Measurements from ENCODE around the gene FCN2. TPM values are rescaled to one million over a fixed set of nuclear protein-coding genes. Genes with fewer than 3 reads are reported as not detected.

FCN2 gene
- total and polyA plus RNA-seq, 2 experiments from 2014 or later: not detected

DNA sequence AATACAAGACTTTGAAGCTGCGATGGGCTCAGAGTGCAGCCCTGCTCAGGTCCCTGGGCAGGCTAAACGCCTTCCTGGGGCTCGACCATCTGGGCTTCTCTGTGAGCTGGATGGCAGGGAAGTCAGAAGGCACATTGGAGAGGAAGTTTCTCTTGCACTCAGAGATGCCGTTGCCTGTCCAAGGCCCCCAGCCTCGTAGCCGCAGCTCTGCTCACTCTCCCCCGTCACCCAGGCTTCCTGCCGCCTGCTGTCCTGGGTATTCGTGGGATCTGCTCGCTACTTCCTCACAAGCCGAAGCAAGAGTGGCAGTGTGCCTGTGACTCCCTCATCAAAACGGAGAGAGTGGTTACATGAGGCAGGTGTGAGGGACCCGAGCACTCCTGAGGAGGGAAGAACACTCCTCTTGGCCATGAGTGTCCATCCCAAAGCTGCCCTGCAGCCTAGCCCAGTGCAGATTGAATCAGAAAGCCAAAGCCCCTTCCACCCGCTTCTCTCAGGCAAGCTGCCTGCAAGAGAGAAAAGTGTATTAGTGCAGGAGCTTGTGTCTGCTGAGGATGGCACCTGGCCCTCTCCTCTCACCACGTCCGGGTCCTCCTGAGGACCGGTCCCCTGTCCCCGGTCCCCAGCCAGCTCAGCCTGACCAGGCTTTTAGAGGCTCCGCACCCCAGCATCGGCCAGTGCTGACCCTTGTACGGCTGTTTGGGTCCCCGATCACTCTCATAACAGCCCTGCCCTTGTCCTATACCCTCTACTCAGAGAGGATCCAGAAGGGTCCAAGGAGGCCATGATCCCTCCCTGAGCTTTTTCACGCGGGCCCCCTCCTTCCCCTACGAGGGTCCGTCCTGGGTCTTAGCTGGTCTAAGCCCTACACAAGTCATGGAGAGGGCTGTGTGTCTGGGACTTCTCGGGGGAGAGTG, 7.3 kb downstream of the FCN2 start:
- 84% methylated on average over 27 of the region's 27 CpGs for WGBS (ENCODE audit: low lambda C conversion rate, missing lambda C conversion rate)
- no peaks in the 10 kb centered on the region for H3K9me2 ChIP-seq (replicated peaks; ENCODE audit: insufficient read depth)
- H3K36me3 ChIP-seq (replicated peaks; ENCODE audit: insufficient read depth, low read depth): no peaks in the 10 kb centered on the region
- no peak overlapping the region for H2AFZ ChIP-seq
- no peaks in the 10 kb centered on the region for H3K4me1 ChIP-seq (ENCODE audit: insufficient read depth)
- no peak for TF ChIP-seq EZH2phosphoT487 (IDR thresholded peaks at IDR 0.05; ENCODE audit: low read depth, severe bottlenecking, unreplicated experiment)
- TF ChIP-seq, protein P1, sequence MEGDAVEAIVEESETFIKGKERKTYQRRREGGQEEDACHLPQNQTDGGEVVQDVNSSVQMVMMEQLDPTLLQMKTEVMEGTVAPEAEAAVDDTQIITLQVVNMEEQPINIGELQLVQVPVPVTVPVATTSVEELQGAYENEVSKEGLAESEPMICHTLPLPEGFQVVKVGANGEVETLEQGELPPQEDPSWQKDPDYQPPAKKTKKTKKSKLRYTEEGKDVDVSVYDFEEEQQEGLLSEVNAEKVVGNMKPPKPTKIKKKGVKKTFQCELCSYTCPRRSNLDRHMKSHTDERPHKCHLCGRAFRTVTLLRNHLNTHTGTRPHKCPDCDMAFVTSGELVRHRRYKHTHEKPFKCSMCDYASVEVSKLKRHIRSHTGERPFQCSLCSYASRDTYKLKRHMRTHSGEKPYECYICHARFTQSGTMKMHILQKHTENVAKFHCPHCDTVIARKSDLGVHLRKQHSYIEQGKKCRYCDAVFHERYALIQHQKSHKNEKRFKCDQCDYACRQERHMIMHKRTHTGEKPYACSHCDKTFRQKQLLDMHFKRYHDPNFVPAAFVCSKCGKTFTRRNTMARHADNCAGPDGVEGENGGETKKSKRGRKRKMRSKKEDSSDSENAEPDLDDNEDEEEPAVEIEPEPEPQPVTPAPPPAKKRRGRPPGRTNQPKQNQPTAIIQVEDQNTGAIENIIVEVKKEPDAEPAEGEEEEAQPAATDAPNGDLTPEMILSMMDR (IDR thresholded peaks at IDR 0.05; ENCODE audit: poor library complexity): no peak
- TF ChIP-seq EZH2 (IDR thresholded peaks at IDR 0.05; ENCODE audit: borderline replicate concordance): no peak
- no peaks in the 10 kb centered on the region for H3K79me2 ChIP-seq
- no peaks in the 10 kb centered on the region for H4K20me1 ChIP-seq (ENCODE audit: insufficient read depth, poor library complexity, severe bottlenecking)
- H3K9me3 ChIP-seq (ENCODE audit: low read depth): no peaks in the 10 kb centered on the region
- H3K4me2 ChIP-seq: no peak overlapping the region
- H3K4me3 ChIP-seq: no peak overlapping the region
- no peak overlapping the region for H3K27ac ChIP-seq
- H3K27me3 ChIP-seq: no peaks in the 10 kb centered on the region
- no peak for DNase-seq (ENCODE audit: low spot score)

DNA sequence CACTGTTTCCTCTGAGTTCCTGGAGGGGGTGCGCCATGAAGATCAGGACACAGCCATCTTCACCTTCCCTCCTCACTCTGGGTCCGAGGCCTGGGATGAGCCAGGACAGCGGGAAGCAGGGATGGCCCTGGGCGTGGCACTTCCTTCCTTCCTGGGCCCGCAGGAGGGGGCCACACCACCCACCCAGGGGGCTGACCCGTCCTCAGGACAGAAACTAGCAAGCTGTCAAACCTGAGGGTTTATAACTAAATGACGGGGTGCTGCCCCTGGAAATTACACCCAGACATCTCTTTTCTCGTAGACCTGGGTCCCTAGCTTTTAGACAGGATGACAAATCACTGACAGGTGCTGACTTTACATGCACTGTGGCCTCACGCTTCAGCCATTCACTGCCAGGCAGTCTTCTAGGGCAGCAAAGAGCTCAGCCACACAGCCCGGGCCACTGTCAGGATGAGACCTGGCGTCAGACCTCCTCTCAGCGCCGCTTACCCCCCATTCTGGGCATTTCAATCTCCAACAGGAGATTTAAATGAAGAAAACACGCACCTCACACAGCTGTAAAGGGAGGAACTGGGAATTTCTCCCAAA, 8.1 kb downstream of the FCN2 start:
- DNase-seq (ENCODE audit: low spot score): no peak
- 90% methylated on average over 14 of the region's 14 CpGs for WGBS (ENCODE audit: low lambda C conversion rate, missing lambda C conversion rate)
- Histone ChIP-seq H4K20me1 (ENCODE audit: insufficient read depth, poor library complexity, severe bottlenecking) (no peaks in the 10 kb centered on the region), H3K9me3 (ENCODE audit: low read depth) (no peaks in the 10 kb centered on the region), H3K79me2 (no peaks in the 10 kb centered on the region), H2AFZ (no peak overlapping the region), H3K27ac (no peak overlapping the region), H3K4me1 (ENCODE audit: insufficient read depth) (no peaks in the 10 kb centered on the region), H3K27me3 (no peaks in the 10 kb centered on the region), H3K4me3 (no peak overlapping the region), H3K36me3 (replicated peaks; ENCODE audit: insufficient read depth, low read depth) (no peaks in the 10 kb centered on the region), H3K4me2 (no peak overlapping the region), H3K9me2 (replicated peaks; ENCODE audit: insufficient read depth) (no peaks in the 10 kb centered on the region)
- TF ChIP-seq EZH2phosphoT487 (IDR thresholded peaks at IDR 0.05; ENCODE audit: low read depth, severe bottlenecking, unreplicated experiment) (no peak), EZH2 (IDR thresholded peaks at IDR 0.05; ENCODE audit: borderline replicate concordance) (no peak)
- TF ChIP-seq, protein P1 (IDR thresholded peaks at IDR 0.05; ENCODE audit: poor library complexity): no peak

DNA sequence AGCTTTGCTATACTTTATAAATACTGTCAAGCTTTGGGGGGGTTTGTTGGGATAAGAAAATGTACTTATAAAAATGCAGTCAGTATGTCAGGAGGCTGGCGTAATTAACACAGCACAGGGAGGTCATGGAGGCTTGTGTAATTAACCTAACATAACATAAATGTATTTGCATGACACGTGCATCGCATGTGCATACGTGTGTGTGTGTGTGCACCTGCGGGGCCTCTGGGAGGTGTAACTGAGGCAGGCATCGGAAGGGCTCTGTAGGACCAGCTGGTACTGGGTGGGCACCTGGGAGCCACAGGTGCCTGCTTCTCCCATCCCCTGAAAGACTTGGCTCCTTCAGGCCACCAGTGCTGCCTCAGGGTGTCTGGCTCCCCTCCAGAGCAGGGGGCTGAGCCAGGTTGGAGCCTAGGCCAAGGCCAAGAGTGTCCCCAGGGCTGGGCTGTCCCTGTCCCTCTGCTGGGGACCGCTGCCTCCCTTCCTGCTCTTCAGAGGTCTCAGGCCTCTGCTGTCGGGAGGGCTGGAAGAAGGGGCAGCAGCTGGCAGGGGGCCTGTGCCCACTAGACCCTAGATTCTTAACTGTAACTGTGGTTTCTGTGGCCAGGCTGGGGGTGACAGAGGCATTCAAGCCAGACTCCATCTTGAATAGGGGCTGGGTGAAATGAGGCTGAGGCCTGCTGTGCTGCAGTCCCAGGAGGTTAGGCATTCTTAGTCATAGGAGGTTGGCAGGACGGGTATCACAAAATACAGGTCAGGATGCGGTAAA, 9.0 kb downstream of the FCN2 start:
- WGBS (ENCODE audit: low lambda C conversion rate, missing lambda C conversion rate): 95% methylated on average over 10 of the region's 10 CpGs
- Histone ChIP-seq H2AFZ (no peak overlapping the region), H3K4me3 (no peak overlapping the region), H3K9me2 (replicated peaks; ENCODE audit: insufficient read depth) (no peaks in the 10 kb centered on the region), H3K4me2 (no peak overlapping the region), H3K27ac (no peak overlapping the region), H3K36me3 (replicated peaks; ENCODE audit: insufficient read depth, low read depth) (no peaks in the 10 kb centered on the region), H3K79me2 (no peaks in the 10 kb centered on the region), H3K27me3 (no peaks in the 10 kb centered on the region), H3K9me3 (ENCODE audit: low read depth) (no peaks in the 10 kb centered on the region), H4K20me1 (ENCODE audit: insufficient read depth, poor library complexity, severe bottlenecking) (no peaks in the 10 kb centered on the region), H3K4me1 (ENCODE audit: insufficient read depth) (no peaks in the 10 kb centered on the region)
- DNase-seq (ENCODE audit: low spot score): no peak
- TF ChIP-seq EZH2 (IDR thresholded peaks at IDR 0.05; ENCODE audit: borderline replicate concordance) (no peak), EZH2phosphoT487 (IDR thresholded peaks at IDR 0.05; ENCODE audit: low read depth, severe bottlenecking, unreplicated experiment) (no peak)
- TF ChIP-seq, protein P1 (IDR thresholded peaks at IDR 0.05; ENCODE audit: poor library complexity): no peak

Measured in hepatocyte (in vitro differentiated cells).